Metanephros (tissue), 1 donor: ENCODE measurements around the gene METRNL. TPM values are rescaled to one million over a fixed set of nuclear protein-coding genes. Genes with fewer than 3 reads are reported as not detected.

Experiments used
- total RNA-seq: library from RNA; depleted of rRNA; stranded (reverse); fragments of >200 nt; gene quantifications from one replicate; pipeline ENCODE4 v1.2.3, GENCODE V29; 2014

METRNL gene
- total RNA-seq, result 111 TPM

GRCh38 chr17:83079352-83079747 is at the start of gene METRNL:
METRNL (plus strand) TSS chr17:83079609; CDS start chr17:83079816, 207 bp downstream.

Other genes with a start within 250 kb of the METRNL start
- 1.5 TPM for gene ZNF750, start 239.6 kb upstream of the METRNL start, total RNA-seq